Small intestine (tissue), 7 donors: ENCODE measurements around the gene NAV2. TPM values are rescaled to one million over a fixed set of nuclear protein-coding genes. Genes with fewer than 3 reads are reported as not detected.
"Not testable (repeated sequence)": the region's sequence is repeated elsewhere in the genome, so short reads cannot be mapped to it uniquely, and the experiment has no call there.

Experiments
- DNase-seq, 2 donors: peaks; one replicate each; pipeline versions ENCODE4 v3.0.0 to v3.0.0-alpha.2; 2013
- FAIRE-seq: peaks from 2 replicates; lab custom pipeline; 2012; peaks lifted over from hg19 to GRCh38; lab: Jason Lieb, UNC
- H3K27ac ChIP-seq, 3 donors: one replicate each; pipeline ENCODE4 v1.5.1; 2013; ENCODE audit warnings: low read length in 2 of 3, mild to moderate bottlenecking in 2 of 3, control low read depth in 1 of 3, inconsistent platforms in 1 of 3, low read depth in 1 of 3, moderate library complexity in 1 of 3
- H3K27me3 ChIP-seq, 3 donors: one replicate each; pipeline ENCODE4 v1.6.1; 2013; ENCODE audit warnings: low read length in 3 of 3, inconsistent platforms in 1 of 3; ENCODE audit not compliant: control insufficient read depth in 3 of 3, insufficient read depth in 3 of 3
- H3K36me3 ChIP-seq, 3 donors: one replicate each; pipeline ENCODE4 v1.6.1; 2013; ENCODE audit warnings: low read length in 3 of 3, inconsistent platforms in 1 of 3, low read depth in 1 of 3, mild to moderate bottlenecking in 1 of 3, moderate library complexity in 1 of 3; ENCODE audit not compliant: control insufficient read depth in 3 of 3, insufficient read depth in 2 of 3
- H3K4me1 ChIP-seq, 3 donors: one replicate each; pipeline ENCODE4 v1.6.1; 2013; ENCODE audit warnings: low read length in 2 of 3, inconsistent platforms in 1 of 3, low read depth in 1 of 3, mild to moderate bottlenecking in 1 of 3, moderate library complexity in 1 of 3; ENCODE audit not compliant: control insufficient read depth in 3 of 3, insufficient read depth in 2 of 3
- H3K4me3 ChIP-seq, 3 donors: one replicate each; pipeline ENCODE4 v1.5.1; 2013; ENCODE audit warnings: low read length in 3 of 3, control low read depth in 1 of 3, inconsistent platforms in 1 of 3, low read depth in 1 of 3, mild to moderate bottlenecking in 1 of 3, moderate library complexity in 1 of 3
- H3K9me3 ChIP-seq, 2 donors: one replicate each; pipeline ENCODE4 v1.6.1; 2013; ENCODE audit warnings: low read depth in 1 of 2, low read length in 1 of 2; ENCODE audit not compliant: control insufficient read depth in 2 of 2, insufficient read depth in 1 of 2
- WGBS, 3 donors: extraction: QIAGEN DNeasy Blood & Tissue Kit; methylation state at CpG; one replicate each; pipeline ENCODE4 v1.1.7; 2013; 5-methylcytosine and 5-hydroxymethylcytosine counted together
- polyA plus RNA-seq, 4 donors: library from polyadenylated mRNA; stranded (reverse) in 3 of 4; unstranded in 1 of 4; fragments of 200-250 nt in 3 of 4; fragments of 120-200 nt in 1 of 4; gene quantifications; one replicate each; pipeline versions ENCODE4 v1.2.1 to v1.2.3, GENCODE V29; 2013
- donor health status: healthy with polysubstance abuse.
- donor health status: control.
- donor health status: control.
- donor health status: Bipolar disorder and iron deficiency.
- donor health status: healthy.

NAV2 gene
- polyA plus RNA-seq, 4 donors, result 1.6 to 6.5 (median 3.6) TPM

DNA sequence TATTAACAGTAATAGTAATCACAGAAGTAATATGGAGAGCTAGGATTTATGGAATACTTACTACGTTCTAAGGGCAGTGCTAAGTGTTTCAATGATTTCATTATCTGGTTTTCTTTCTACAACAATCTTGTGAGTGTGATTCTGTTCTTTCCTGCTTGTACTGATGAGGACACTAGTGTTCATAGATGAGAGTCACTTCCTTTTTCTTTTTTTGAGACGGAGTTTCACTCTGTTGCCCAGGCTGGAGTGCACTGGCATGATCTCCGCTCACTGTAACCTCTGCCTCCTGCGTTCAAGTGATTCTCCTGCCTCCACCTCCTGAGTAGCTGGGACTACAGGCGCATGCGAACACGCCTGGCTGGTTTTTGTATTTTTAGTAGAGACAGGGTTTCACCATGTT is 366.2 kb downstream of the NAV2 start:
- DNase-seq, result no peak
- Histone ChIP-seq H3K4me3 (no peak overlapping the region), H3K36me3 (peaks cover 0 to 13% (median 8%) of the 10 kb centered on the region in 3 donors), H3K27me3 (no peaks in the 10 kb centered on the region), H3K4me1 (peaks cover 0 to 3% (median 0%) of the 10 kb centered on the region in 3 donors), H3K9me3 (no peaks in the 10 kb centered on the region), H3K27ac (no peak overlapping the region)
- 91 to 93% (median 93%) methylated on average over 7 of the region's 7 CpGs for WGBS, 3 donors
- FAIRE-seq, result no peak

DNA sequence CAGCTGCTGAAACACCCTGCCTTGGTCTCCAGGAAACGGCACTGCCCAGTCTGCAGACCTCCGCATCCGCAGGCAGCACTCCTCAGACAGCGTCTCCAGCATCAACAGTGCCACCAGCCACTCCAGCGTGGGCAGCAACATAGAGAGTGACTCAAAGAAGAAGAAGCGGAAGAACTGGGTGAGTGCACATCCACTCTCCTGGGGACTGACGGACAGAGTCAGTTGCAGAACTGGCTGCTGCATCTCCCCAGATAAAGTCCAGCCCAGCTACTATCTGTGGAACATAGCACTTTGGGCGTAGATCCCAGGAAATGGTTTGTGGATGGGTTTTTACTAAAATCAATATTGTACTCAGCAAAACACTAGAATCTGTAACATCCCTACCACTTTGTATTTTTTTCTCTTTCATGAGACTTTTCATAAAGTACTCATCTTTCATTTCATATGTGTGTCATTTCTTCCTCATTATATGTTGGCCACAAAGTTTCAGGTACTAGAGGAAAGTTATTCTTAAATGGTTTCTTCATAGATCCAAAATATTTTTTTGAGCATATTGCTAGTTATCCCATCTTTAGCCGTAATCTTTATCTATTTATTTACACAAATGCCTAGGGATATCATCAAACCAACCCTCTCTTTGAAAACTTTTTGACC is 367.5 kb downstream of the NAV2 start:
- no peak overlapping the region for H3K27ac ChIP-seq
- H3K9me3 ChIP-seq, result no peaks in the 10 kb centered on the region
- WGBS, 3 donors, result 81 to 85% (median 81%) methylated on average over 8 of the region's 9 CpGs
- H3K4me1 ChIP-seq, result peaks cover 0 to 9% (median 0%) of the 10 kb centered on the region in 3 donors
- FAIRE-seq (no peak), DNase-seq (no peak)
- no peaks in the 10 kb centered on the region for H3K27me3 ChIP-seq
- peaks cover 0 to 17% (median 8%) of the 10 kb centered on the region in 3 donors for H3K36me3 ChIP-seq
- H3K4me3 ChIP-seq, result no peak overlapping the region

DNA sequence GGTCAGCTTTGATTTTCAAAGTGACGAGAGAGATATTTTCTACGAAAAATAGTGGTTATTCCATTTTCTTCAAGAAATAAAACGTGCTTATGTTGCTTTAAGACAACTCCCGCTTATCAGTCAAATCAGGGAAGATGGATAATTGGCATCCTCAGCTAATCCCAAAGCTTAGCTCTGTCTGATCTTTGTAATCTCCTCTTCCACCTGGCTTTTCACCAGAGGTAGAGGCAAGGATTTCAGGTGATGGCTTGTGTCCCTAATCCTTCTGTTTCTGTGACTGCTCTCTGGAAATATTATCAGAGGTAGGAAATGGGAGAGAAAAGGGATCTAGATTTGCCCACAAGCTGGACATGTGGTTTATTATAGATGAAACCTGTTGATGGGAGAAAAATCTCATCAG is 368.7 kb downstream of the NAV2 start:
- Histone ChIP-seq H3K27me3 (no peaks in the 10 kb centered on the region), H3K4me1 (peaks cover 0 to 14% (median 0%) of the 10 kb centered on the region in 3 donors), H3K9me3 (no peaks in the 10 kb centered on the region), H3K4me3 (no peak overlapping the region), H3K36me3 (peaks cover 0 to 19% (median 8%) of the 10 kb centered on the region in 3 donors), H3K27ac (no peak overlapping the region)
- WGBS, 3 donors, result 86 to 93% (median 90%) methylated on average over 4 of the region's 4 CpGs
- FAIRE-seq (no peak), DNase-seq (no peak)

DNA sequence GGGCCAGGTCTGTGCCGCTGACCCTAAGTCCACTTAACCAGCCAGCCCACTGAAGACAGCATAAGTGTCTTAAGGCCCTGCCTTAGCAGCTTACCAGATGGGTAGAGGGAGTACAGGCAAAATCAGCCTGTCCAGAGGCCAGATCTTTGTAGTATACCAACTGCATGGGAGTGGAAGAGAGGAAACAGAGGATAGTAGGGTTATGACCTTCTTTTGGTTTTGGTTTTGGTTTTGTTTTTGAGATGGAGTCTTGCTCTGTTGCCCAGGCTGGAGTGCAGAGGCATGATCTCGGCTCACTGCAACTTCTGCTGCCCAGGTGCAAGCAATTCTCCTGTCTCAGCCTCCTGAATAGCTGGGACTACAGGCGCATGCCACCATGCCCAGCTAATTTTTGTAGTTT is 371.2 kb downstream of the NAV2 start:
- DNase-seq, H3K9me3 ChIP-seq, FAIRE-seq, H3K27me3 ChIP-seq, H3K4me3 ChIP-seq, H3K27ac ChIP-seq: not testable (repeated sequence)
- Histone ChIP-seq H3K36me3 (peaks cover 0 to 18% (median 6%) of the 10 kb centered on the region in 3 donors), H3K4me1 (peaks cover 0 to 11% (median 0%) of the 10 kb centered on the region in 3 donors)
- 88 to 94% (median 89%) methylated on average over 3 of the region's 3 CpGs for WGBS, 3 donors

DNA sequence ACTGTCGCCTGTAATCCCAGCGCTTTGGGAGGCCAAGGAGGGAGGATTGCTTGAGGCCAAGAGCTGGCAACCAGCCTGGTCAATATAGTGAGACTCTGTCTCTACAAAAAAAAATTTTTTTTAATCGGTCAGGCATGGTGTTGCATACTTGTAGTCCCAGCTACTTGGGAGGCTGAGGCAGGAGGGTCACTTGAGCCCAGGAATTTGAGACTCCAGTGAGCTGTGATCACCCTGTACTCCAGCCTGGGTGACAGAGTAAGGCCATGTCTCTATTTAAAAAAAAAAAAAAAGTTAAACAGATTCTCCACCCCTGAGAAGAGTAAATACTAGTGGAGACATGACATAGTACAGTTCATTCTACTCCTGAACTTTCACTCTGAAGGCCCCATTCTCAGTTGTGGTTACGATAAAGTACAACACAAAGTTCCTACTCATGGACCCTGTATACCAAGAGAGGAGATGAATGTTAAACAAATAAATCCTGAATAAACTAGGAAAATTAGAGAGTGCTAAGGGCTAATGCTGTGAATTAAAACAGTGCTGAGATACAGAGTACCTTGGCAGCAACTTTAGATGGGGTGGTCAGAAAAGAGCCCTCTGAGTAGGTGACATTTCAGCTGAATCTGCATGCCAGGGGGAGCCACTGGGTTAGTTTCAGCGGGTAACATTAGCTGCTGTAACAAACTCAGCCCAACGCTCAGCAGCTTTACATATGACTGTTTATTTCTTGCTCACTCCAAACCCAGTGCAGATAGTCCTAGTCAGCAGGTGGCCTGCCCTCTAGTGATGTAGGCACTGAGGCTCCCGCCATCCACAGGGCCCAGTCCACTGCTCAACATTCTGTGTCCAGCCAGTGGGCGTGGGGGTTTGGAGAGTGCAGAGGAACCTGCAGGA is 372.5 kb downstream of the NAV2 start:
- H3K36me3 ChIP-seq, result peaks cover 0 to 14% (median 5%) of the 10 kb centered on the region in 3 donors
- no peak overlapping the region for H3K27ac ChIP-seq
- no peak for FAIRE-seq

DNA sequence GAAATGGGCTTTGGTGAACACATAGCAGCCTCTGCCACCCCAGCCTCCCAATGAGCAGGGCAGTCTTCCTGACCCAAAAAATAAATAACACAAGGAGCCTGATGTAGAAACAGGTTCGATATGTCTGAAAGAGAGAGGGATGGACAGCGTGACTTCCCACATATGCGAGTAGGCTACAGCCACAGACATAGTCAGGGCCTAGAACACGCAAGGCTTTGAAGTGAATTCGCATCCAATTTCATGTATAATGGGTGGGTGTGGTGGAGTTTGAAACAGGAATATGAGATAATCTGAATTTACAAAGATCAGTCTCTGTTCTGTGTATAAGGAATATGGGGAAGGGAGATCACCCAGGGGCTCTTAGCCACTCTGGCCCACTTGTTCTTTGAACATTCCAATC is 373.3 kb downstream of the NAV2 start:
- FAIRE-seq (no peak), DNase-seq (no peak)
- Histone ChIP-seq H3K36me3 (peaks cover 0 to 16% (median 5%) of the 10 kb centered on the region in 3 donors), H3K4me1 (peaks cover 0 to 11% (median 0%) of the 10 kb centered on the region in 3 donors), H3K27me3 (no peaks in the 10 kb centered on the region), H3K27ac (no peak overlapping the region), H3K4me3 (no peak overlapping the region), H3K9me3 (no peaks in the 10 kb centered on the region)
- WGBS, 3 donors, result 94 to 98% (median 97%) methylated on average over 5 of the region's 5 CpGs

More for the DNA sequence above, 372.5 kb downstream of the NAV2 start:
- H3K4me3 ChIP-seq, result no peak overlapping the region
- no peaks in the 10 kb centered on the region for H3K9me3 ChIP-seq
- H3K4me1 ChIP-seq, result peaks cover 0 to 11% (median 0%) of the 10 kb centered on the region in 3 donors
- 87 to 92% (median 92%) methylated on average over 8 of the region's 8 CpGs for WGBS, 3 donors
- H3K27me3 ChIP-seq, result no peaks in the 10 kb centered on the region
- peak in 1 of 2 donors; percentile 59 for DNase-seq

DNA sequence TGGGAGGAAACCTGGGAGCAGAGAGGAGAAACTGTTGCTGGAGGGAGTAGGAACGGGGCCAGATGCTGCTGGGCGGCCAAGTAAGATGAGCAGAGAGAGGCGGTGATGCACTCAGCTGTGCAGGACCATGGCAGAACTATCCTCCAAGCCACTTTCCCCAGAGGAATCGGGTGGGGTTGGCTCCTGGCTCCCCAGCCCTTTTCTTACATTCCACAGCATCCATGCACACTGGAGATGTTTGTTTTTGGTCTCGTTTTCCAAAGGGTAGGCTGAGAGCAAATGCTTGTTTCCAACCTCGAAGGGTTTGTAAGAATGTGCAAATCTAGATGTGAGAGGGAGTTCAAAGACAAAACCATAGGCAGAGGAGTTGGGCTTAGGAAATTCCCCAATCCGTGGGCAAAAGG is 374.5 kb downstream of the NAV2 start:
- H3K9me3 ChIP-seq, result no peaks in the 10 kb centered on the region
- FAIRE-seq (no peak), DNase-seq (no peak)
- H3K27ac ChIP-seq, result no peak overlapping the region
- peaks cover 0 to 21% (median 5%) of the 10 kb centered on the region in 3 donors for H3K36me3 ChIP-seq
- no peaks in the 10 kb centered on the region for H3K27me3 ChIP-seq
- WGBS, 3 donors, result 82 to 86% (median 85%) methylated on average over 7 of the region's 7 CpGs
- no peak overlapping the region for H3K4me3 ChIP-seq
- peaks cover 0 to 11% (median 0%) of the 10 kb centered on the region in 3 donors for H3K4me1 ChIP-seq

DNA sequence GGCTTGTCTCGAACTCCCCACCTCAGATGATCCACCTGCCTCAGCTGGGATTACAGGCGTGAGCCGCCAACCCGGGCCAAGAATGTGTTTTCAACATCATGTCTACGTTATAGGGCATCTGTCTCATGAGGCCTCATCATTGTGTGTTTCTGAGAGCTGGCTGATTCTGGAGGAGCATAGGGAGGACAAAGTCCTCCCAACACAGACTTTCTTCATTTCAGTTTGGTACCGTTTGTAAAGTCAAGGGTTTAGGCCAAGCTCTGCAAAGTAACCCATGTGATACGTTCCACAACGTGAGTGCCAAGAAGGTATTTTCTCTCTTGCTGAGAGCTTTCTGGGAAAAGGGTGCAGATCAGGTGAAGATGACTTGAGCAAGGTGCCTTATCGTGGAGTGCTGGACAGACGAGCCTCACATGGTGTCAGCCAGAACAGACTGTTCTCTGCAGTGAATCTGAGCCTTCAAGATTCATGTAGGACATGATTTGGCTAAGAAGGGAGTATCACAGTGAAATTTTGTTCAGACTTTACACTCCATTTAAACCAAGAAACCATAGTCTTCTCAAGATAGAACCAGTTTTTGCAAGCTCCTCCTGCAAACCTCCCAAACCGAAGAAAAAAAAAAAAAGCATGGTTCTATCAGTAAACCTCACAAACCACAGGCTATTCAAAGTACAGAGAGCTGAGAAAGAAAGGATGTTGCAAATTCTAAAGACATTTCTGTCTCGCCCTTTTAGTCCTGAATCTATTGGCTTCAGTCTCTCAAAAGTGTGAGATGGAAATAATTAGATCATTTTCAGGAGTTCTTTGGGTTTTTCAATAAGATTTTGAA is 376.0 kb downstream of the NAV2 start:
- Histone ChIP-seq H3K9me3 (no peaks in the 10 kb centered on the region), H3K36me3 (peaks cover 0 to 26% (median 2%) of the 10 kb centered on the region in 3 donors), H3K4me3 (no peak overlapping the region), H3K27me3 (no peaks in the 10 kb centered on the region), H3K4me1 (peaks cover 0 to 11% (median 0%) of the 10 kb centered on the region in 3 donors), H3K27ac (no peak overlapping the region)
- DNase-seq (peak in 1 of 2 donors; percentile 25), FAIRE-seq (no peak)
- 69 to 83% (median 79%) methylated on average over 12 of the region's 12 CpGs for whole genome bisulfite sequencing, 3 donors
